HepG2 (cell line): ENCODE data around the gene SLC19A1. TPM values are rescaled to one million over a fixed set of nuclear protein-coding genes. Genes with fewer than 3 reads are reported as not detected.

Source experiments
- FIP1L1 ChIP-seq: fragments of 200-400 bp; formaldehyde crosslinking; IDR thresholded peaks from 2 replicates; pipeline ENCODE4 v1.6.1; 2018; ENCODE audit warnings: low read depth, mild to moderate bottlenecking, low read length, moderate library complexity, borderline replicate concordance; ENCODE audit not compliant: insufficient read depth
- HDAC6 ChIP-seq: fragments of 200-600 bp; sonication (generic); IDR thresholded peaks from 2 replicates; pipeline ENCODE4 v1.7.0; 2017; ENCODE audit warnings: mild to moderate bottlenecking, antibody characterized with exemption, low read length, low read depth
- MAZ ChIP-seq, 2 experiments: sonication (generic) in 1 of 2; formaldehyde crosslinking in 1 of 2; IDR thresholded peaks; 2 replicates each; pipeline versions ENCODE4 v1.5.0 to v1.6.1; 2012 to 2020; ENCODE audit warnings: low read depth in 2 of 2, mild to moderate bottlenecking in 2 of 2, borderline replicate concordance in 1 of 2, improper control_type of control experiment in 1 of 2, low read length in 1 of 2, missing genetic modification reagents in 1 of 2, moderate library complexity in 1 of 2
- MTA3 ChIP-seq: sonication (generic); formaldehyde crosslinking; IDR thresholded peaks from 2 replicates; pipeline ENCODE4 v1.4.0; 2020; ENCODE audit warnings: missing genetic modification reagents
- PAF1 ChIP-seq: IDR thresholded peaks from 2 replicates; pipeline ENCODE4 v1.6.1; 2016; ENCODE audit warnings: missing genetic modification reagents, missing compliant biosample characterization
- PATZ1 ChIP-seq: sonication (generic); formaldehyde crosslinking; IDR thresholded peaks from 2 replicates; pipeline ENCODE4 v1.4.0; 2020; ENCODE audit warnings: missing genetic modification reagents
- PHF8 ChIP-seq: sonication (generic); formaldehyde crosslinking; IDR thresholded peaks from 2 replicates; pipeline ENCODE4 v1.5.0; 2020; ENCODE audit warnings: missing genetic modification reagents
- SP5 ChIP-seq: IDR thresholded peaks from 2 replicates; pipeline ENCODE4 v1.6.1; 2016; ENCODE audit warnings: low read depth, borderline replicate concordance
- ZFP37 ChIP-seq: sonication (generic); formaldehyde crosslinking; IDR thresholded peaks from 2 replicates; pipeline ENCODE4 v1.4.0; 2020; ENCODE audit warnings: missing genetic modification reagents, borderline replicate concordance
- ZNF205 ChIP-seq: IDR thresholded peaks from 2 replicates; pipeline ENCODE4 v1.6.1; 2018; ENCODE audit warnings: missing biosample characterization, missing genetic modification reagents
- ZNF263 ChIP-seq: sonication (generic); formaldehyde crosslinking; IDR thresholded peaks from 2 replicates; pipeline ENCODE4 v1.4.0; 2020; ENCODE audit warnings: missing genetic modification reagents
- ZNF350 ChIP-seq: sonication (generic); formaldehyde crosslinking; IDR thresholded peaks from 2 replicates; pipeline ENCODE4 v1.4.0; 2020; ENCODE audit warnings: mild to moderate bottlenecking, low read depth, missing genetic modification reagents, borderline replicate concordance
- ZNF382 ChIP-seq: sonication (generic); formaldehyde crosslinking; IDR thresholded peaks from 2 replicates; pipeline ENCODE4 v1.5.0; 2020; ENCODE audit warnings: missing genetic modification reagents, mild to moderate bottlenecking, borderline replicate concordance
- ZNF773 ChIP-seq: sonication (generic); formaldehyde crosslinking; IDR thresholded peaks from 2 replicates; pipeline ENCODE4 v1.4.0; 2020; ENCODE audit warnings: missing genetic modification reagents, borderline replicate concordance
- ZSCAN25 ChIP-seq: sonication (generic); formaldehyde crosslinking; IDR thresholded peaks from 2 replicates; pipeline ENCODE4 v1.8.0; 2022; ENCODE audit warnings: mild to moderate bottlenecking, missing genetic modification reagents
- polyA plus RNA-seq, 8 experiments: library from polyadenylated mRNA; depleted of rRNA in 3 of 8; stranded (reverse) in 7 of 8; unstranded in 1 of 8; fragments of >200 nt; fragmentation: Illumina TruSeq in 4 of 8; extraction: Trizol in 4 of 8; gene quantifications; 2 replicates each; pipeline versions ENCODE4 v1.2.1 to v1.2.3, GENCODE V29; 2011 to 2016; ENCODE audit warnings: low read depth in 4 of 8, missing spikeins in 1 of 8, mixed read lengths in 1 of 8; ENCODE audit not compliant: insufficient read depth in 1 of 8
- total RNA-seq, 5 experiments: library from RNA; depleted of rRNA; stranded (reverse); fragments of >200 nt; fragmentation: Illumina TruSeq; extraction: Trizol; gene quantifications; 2 replicates each; pipeline ENCODE4 v1.2.3, GENCODE V29; 2016; ENCODE audit warnings: low read depth in 1 of 5
- TF ChIP-seq, protein P1 (sequence below): IDR thresholded peaks from 2 replicates; pipeline ENCODE4 v1.6.1; 2016; ENCODE audit warnings: missing compliant biosample characterization, missing genetic modification reagents, borderline replicate concordance
- TF ChIP-seq, protein P2 (sequence below): sonication (generic); formaldehyde crosslinking; IDR thresholded peaks from 2 replicates; pipeline ENCODE4 v1.4.0; 2020; ENCODE audit warnings: mild to moderate bottlenecking, missing genetic modification reagents

Gene SLC19A1
- total and polyA plus RNA-seq, 2 of the 13 experiments (the other 11 are each of a cell fraction or from before 2014, with no cell fraction given): 21.8 to 23.0 TPM

DNA sequence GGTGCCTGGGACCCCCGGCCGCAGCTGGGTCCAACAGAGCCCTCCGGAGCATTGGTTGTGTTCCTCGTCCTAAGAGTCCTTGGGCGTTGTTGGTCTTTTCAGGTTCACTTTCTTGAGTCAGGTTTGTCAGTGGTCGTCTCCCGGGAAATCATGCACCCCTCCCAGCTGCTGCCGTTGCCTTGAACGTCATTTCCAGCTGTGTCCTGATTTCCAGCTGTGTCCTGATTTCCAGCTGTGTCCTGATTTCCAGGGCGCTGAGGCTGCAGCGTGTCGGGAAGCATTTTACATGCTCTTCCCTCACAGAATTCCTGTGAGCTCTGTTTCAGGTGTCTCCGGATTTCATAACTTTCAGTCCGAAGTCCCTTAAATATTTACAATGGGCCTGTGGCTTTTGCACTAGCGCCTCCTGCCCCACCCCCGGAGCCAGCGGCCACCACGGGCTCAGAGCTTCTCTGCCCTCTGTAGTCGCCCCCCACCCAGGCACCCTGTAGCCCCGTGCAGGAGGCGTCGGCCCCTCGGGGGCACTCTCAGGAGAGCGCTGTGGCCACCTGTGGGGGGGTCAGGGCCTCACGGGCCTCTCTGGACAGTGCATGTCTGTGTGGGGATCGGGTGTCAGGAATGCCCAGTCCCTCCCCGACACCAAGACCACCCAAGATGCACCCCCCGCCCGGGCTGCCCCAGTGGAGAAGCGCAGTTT, 70.6 kb downstream of the SLC19A1 start (continued):
- TF ChIP-seq MAZ (IDR thresholded peaks at IDR 0.05; ENCODE audit: borderline replicate concordance, low read depth, low read length) (peak; percentile 72; the same call in 1 of the 2 replicates), MAZ (CRISPR knock-in tag; IDR thresholded peaks at IDR 0.05; ENCODE audit: low read depth) (peak; percentile 58), MTA3 (CRISPR knock-in tag) (no peak), ZNF263 (CRISPR knock-in tag) (no peak), SP5 (peak; percentile 94), PHF8 (no peak; the same call in none of the 2 replicates), ZNF773 (CRISPR knock-in tag) (no peak), ZNF205 (CRISPR knock-in tag) (no peak), FIP1L1 (no peak), PATZ1 (peak; percentile 99), ZNF382 (CRISPR knock-in tag) (no peak), PAF1 (CRISPR knock-in tag) (no peak), ZNF350 (CRISPR knock-in tag) (peak; percentile 47; the same call in 1 of the 2 replicates), HDAC6 (no peak), ZFP37 (CRISPR knock-in tag) (no peak), ZSCAN25 (CRISPR knock-in tag) (peak; percentile 43; the same call in 1 of the 2 replicates)
- TF ChIP-seq, protein P1, sequence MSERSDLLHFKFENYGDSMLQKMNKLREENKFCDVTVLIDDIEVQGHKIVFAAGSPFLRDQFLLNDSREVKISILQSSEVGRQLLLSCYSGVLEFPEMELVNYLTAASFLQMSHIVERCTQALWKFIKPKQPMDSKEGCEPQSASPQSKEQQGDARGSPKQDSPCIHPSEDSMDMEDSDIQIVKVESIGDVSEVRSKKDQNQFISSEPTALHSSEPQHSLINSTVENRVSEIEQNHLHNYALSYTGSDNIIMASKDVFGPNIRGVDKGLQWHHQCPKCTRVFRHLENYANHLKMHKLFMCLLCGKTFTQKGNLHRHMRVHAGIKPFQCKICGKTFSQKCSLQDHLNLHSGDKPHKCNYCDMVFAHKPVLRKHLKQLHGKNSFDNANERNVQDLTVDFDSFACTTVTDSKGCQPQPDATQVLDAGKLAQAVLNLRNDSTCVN: peak; percentile 47; the same call in 1 of the 2 replicates
- TF ChIP-seq, protein P2, sequence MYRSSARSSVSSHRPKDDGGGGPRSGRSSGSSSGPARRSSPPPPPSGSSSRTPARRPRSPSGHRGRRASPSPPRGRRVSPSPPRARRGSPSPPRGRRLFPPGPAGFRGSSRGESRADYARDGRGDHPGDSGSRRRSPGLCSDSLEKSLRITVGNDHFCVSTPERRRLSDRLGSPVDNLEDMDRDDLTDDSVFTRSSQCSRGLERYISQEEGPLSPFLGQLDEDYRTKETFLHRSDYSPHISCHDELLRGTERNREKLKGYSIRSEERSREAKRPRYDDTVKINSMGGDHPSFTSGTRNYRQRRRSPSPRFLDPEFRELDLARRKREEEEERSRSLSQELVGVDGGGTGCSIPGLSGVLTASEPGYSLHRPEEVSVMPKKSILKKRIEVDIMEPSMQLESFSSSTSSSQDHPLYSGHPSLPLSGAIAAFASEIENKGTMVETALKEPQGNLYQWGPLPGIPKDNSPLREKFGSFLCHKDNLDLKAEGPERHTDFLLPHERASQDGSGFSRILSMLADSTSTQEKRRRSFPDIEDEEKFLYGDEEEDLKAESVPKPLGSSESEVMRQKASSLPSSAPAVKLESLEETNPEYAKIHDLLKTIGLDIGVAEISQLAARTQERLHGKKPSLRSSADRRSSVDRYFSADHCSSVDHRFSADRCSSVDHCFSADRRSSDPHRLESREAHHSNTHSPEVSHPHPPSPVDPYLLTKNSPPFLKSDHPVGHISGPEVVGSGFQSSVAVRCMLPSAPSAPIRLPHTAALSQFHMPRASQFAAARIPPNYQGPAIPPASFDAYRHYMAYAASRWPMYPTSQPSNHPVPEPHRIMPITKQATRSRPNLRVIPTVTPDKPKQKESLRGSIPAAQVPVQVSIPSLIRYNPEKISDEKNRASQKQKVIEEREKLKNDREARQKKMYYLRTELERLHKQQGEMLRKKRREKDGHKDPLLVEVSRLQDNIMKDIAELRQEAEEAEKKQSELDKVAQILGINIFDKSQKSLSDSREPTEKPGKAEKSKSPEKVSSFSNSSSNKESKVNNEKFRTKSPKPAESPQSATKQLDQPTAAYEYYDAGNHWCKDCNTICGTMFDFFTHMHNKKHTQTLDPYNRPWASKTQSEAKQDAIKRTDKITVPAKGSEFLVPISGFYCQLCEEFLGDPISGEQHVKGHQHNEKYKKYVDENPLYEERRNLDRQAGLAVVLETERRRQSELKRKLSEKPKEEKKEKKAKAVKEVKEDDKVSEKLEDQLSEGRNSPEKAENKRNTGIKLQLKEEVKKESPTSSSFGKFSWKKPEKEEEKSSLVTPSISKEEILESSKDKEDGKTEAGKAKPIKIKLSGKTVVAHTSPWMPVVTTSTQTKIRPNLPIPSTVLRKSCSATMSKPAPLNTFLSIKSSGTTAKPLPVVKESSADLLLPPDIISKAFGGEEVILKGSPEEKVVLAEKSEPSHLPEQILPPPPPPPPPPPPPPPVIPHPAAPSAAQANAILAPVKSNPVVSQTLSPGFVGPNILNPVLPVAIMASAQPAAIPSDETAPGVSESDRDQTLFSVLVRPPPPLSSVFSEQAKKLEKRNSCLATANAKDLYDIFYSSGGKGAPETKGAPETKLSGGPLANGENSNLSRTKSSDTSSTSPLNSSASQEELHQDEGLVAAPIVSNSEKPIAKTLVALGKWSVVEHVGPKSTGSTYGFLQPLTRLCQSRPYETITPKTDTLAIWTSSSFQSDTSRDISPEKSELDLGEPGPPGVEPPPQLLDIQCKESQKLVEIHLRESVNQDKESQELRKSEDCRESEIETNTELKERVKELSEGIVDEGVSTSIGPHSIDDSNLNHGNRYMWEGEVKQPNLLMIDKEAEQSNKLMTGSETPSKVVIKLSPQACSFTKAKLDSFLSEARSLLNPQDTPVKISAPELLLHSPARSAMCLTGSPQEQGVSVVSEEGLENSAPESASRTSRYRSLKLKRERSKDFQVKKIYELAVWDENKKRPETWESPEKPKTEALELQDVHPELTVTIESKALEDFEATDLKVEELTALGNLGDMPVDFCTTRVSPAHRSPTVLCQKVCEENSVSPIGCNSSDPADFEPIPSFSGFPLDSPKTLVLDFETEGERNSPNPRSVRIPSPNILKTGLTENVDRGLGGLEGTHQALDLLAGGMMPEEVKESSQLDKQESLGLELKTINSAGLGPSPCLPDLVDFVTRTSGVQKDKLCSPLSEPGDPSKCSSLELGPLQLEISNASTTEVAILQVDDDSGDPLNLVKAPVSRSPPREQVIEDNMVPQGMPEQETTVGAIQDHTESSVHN: no peak
